ENCODE results near the gene KLHL18.

The KLHL18 gene

DNA sequence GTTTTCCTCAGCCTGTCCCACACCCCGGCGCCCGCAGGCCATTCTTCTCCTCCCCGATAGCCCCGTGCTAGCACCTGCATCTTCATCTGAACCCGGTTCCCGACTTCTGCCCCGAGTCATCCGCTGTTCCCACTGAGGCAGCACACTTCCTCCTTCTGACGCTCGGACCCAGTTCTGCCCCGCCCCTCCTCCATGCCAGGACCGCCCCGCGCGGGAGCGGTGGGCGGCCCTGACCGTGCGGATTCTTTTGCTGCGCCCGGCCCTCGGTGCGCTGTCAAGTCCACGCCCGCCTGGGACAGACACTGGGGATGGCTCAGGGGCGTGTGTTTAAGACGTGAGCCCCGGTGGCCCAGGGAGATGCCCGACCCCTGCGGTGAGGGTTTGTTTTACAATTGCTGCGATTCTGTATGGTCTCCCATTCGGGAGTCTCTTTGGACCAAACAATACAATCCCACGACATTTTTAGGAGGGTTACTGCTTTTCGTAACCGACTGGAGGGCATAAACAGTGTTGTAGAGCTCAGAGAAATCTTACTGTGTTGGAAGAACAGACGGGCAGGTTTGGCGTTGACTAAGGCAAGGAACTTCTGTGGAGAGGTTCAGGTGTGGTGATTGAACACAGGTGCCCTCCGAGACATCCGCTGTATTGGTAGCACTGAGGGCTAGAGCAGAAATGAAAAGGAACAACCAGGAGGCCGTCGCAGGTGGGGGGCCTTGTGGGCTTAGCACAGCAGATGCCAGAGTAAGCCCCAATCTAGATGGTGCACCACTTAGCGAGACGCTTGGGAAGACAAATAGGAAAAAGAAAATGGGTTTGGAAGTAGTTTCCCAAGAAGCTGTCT, 98.8 kb downstream of the KLHL18 start:
- no peaks in the 10 kb centered on the region for H3K9me3 ChIP-seq (ENCODE audit: low read depth, low read length)
- peak overlapping the region; percentile 67 for H3K9ac ChIP-seq (ENCODE audit: insufficient read length)
- H3K4me3 ChIP-seq, result peak overlapping the region; percentile 87
- H3K36me3 ChIP-seq (ENCODE audit: insufficient read depth, low read length), result no peaks in the 10 kb centered on the region
- no peak for TF ChIP-seq FOXP2 (optimal IDR thresholded peaks at IDR 0.05; ENCODE audit: control extremely low read depth, extremely low read length, insufficient read depth)
- no peak for TF ChIP-seq EZH2 (IDR thresholded peaks at IDR 0.05)
- no peak; the same call in 1 of the 2 replicates for TF ChIP-seq POLR2AphosphoS5 (IDR thresholded peaks at IDR 0.05; ENCODE audit: borderline replicate concordance, low read depth, low read length)
- no peak for DNase-seq (ENCODE audit: low read depth, low spot score)
- peak overlapping the region; percentile 31; the same call in 1 of the 2 replicates for H3K27ac ChIP-seq

- Histone ChIP-seq H3K4me3 (no peak overlapping the region), H3K9me3 (ENCODE audit: low read depth, low read length) (no peaks in the 10 kb centered on the region), H3K9ac (ENCODE audit: insufficient read length) (no peak overlapping the region), H3K27ac (no peak overlapping the region), H3K36me3 (ENCODE audit: insufficient read depth, low read length) (no peaks in the 10 kb centered on the region)
- TF ChIP-seq POLR2AphosphoS5 (IDR thresholded peaks at IDR 0.05; ENCODE audit: borderline replicate concordance, low read depth, low read length), result no peak
- no peak for TF ChIP-seq FOXP2 (optimal IDR thresholded peaks at IDR 0.05; ENCODE audit: control extremely low read depth, extremely low read length, insufficient read depth)
- no peak for TF ChIP-seq EZH2 (IDR thresholded peaks at IDR 0.05)
- no peak for DNase-seq (ENCODE audit: low read depth, low spot score)
Measured at GRCh38 chr3:47384425-47384824, 101.7 kb downstream of the KLHL18 start.

- Histone ChIP-seq H3K9ac (ENCODE audit: insufficient read length) (no peak overlapping the region), H3K4me3 (no peak overlapping the region), H3K36me3 (ENCODE audit: insufficient read depth, low read length) (no peaks in the 10 kb centered on the region), H3K27ac (no peak overlapping the region), H3K9me3 (ENCODE audit: low read depth, low read length) (no peaks in the 10 kb centered on the region)
- no peak for DNase-seq (ENCODE audit: low read depth, low spot score)
- TF ChIP-seq EZH2 (IDR thresholded peaks at IDR 0.05) (no peak), POLR2AphosphoS5 (IDR thresholded peaks at IDR 0.05; ENCODE audit: borderline replicate concordance, low read depth, low read length) (no peak), FOXP2 (optimal IDR thresholded peaks at IDR 0.05; ENCODE audit: control extremely low read depth, extremely low read length, insufficient read depth) (no peak)
Measured at GRCh38 chr3:47385007-47385406, 102.3 kb downstream of the KLHL18 start.

DNA sequence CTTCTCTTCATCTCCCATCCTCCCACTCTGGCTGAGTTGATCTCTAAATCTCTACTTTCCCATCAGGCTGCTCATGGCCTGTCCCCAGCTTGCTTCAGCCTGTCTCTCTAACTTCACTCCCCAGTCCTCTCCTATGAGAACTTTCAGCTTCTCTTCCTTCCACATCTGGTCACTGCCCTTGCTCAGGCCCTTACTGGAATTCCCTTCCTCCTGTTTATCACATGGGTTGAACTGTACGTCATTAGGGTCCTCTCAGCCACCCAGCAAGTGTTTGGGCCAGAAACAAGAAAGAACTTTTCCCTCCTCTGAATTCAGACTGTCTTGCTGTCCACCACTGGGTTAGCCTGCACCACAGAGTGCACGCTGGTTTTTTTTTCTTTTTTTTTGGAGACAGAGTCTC, 103.1 kb downstream of the KLHL18 start:
- no peaks in the 10 kb centered on the region for H3K9me3 ChIP-seq (ENCODE audit: low read depth, low read length)
- no peaks in the 10 kb centered on the region for H3K36me3 ChIP-seq (ENCODE audit: insufficient read depth, low read length)
- no peak for DNase-seq (ENCODE audit: low read depth, low spot score)
- TF ChIP-seq POLR2AphosphoS5 (IDR thresholded peaks at IDR 0.05; ENCODE audit: borderline replicate concordance, low read depth, low read length) (no peak), FOXP2 (optimal IDR thresholded peaks at IDR 0.05; ENCODE audit: control extremely low read depth, extremely low read length, insufficient read depth) (no peak), EZH2 (IDR thresholded peaks at IDR 0.05) (no peak)
- H3K4me3 ChIP-seq, result no peak overlapping the region
- H3K27ac ChIP-seq, result no peak overlapping the region
- H3K9ac ChIP-seq (ENCODE audit: insufficient read length), result no peak overlapping the region

- no peaks in the 10 kb centered on the region for H3K36me3 ChIP-seq (ENCODE audit: insufficient read depth, low read length)
- no peak for TF ChIP-seq FOXP2 (optimal IDR thresholded peaks at IDR 0.05; ENCODE audit: control extremely low read depth, extremely low read length, insufficient read depth)
- no peak for TF ChIP-seq EZH2 (IDR thresholded peaks at IDR 0.05)
- TF ChIP-seq POLR2AphosphoS5 (IDR thresholded peaks at IDR 0.05; ENCODE audit: borderline replicate concordance, low read depth, low read length), result no peak
- no peak overlapping the region for H3K27ac ChIP-seq
- H3K9ac ChIP-seq (ENCODE audit: insufficient read length), result no peak overlapping the region
- H3K4me3 ChIP-seq, result no peak overlapping the region
- no peak for DNase-seq (ENCODE audit: low read depth, low spot score)
- no peaks in the 10 kb centered on the region for H3K9me3 ChIP-seq (ENCODE audit: low read depth, low read length)
Measured at GRCh38 chr3:47392933-47393332, 110.2 kb downstream of the KLHL18 start.

- no peak overlapping the region for H3K4me3 ChIP-seq
- H3K36me3 ChIP-seq (ENCODE audit: insufficient read depth, low read length), result no peaks in the 10 kb centered on the region
- H3K27ac ChIP-seq, result no peak overlapping the region
Measured at GRCh38 chr3:47394140-47394870, 111.6 kb downstream of the KLHL18 start.

GRCh38 chr3:47394881-47395280, 112.1 kb downstream of the KLHL18 start:
- no peaks in the 10 kb centered on the region for H3K9me3 ChIP-seq (ENCODE audit: low read depth, low read length)
- TF ChIP-seq EZH2 (IDR thresholded peaks at IDR 0.05) (no peak), POLR2AphosphoS5 (IDR thresholded peaks at IDR 0.05; ENCODE audit: borderline replicate concordance, low read depth, low read length) (no peak), FOXP2 (optimal IDR thresholded peaks at IDR 0.05; ENCODE audit: control extremely low read depth, extremely low read length, insufficient read depth) (no peak)
- no peak overlapping the region for H3K4me3 ChIP-seq
- no peak for DNase-seq (ENCODE audit: low read depth, low spot score)
- H3K36me3 ChIP-seq (ENCODE audit: insufficient read depth, low read length), result no peaks in the 10 kb centered on the region
- H3K27ac ChIP-seq, result no peak overlapping the region
- H3K9ac ChIP-seq (ENCODE audit: insufficient read length), result no peak overlapping the region

More at GRCh38 chr3:47394140-47394870, 111.6 kb downstream of the KLHL18 start:
- DNase-seq (ENCODE audit: low read depth, low spot score), result no peak
- TF ChIP-seq FOXP2 (optimal IDR thresholded peaks at IDR 0.05; ENCODE audit: control extremely low read depth, extremely low read length, insufficient read depth) (no peak), POLR2AphosphoS5 (IDR thresholded peaks at IDR 0.05; ENCODE audit: borderline replicate concordance, low read depth, low read length) (no peak), EZH2 (IDR thresholded peaks at IDR 0.05) (no peak)
- no peaks in the 10 kb centered on the region for H3K9me3 ChIP-seq (ENCODE audit: low read depth, low read length)
- no peak overlapping the region for H3K9ac ChIP-seq (ENCODE audit: insufficient read length)
